GM19023 (cell line): Measurements from ENCODE around the gene AQP12B.

Source experiments
- ATAC-seq: cut with Tn5 transposase; IDR thresholded peaks from one replicate; pipeline ENCODE4 v1.9.1; 2021; ENCODE audit warnings: mild to moderate bottlenecking, moderate library complexity; ENCODE audit not compliant: unreplicated experiment

AQP12B gene

DNA sequence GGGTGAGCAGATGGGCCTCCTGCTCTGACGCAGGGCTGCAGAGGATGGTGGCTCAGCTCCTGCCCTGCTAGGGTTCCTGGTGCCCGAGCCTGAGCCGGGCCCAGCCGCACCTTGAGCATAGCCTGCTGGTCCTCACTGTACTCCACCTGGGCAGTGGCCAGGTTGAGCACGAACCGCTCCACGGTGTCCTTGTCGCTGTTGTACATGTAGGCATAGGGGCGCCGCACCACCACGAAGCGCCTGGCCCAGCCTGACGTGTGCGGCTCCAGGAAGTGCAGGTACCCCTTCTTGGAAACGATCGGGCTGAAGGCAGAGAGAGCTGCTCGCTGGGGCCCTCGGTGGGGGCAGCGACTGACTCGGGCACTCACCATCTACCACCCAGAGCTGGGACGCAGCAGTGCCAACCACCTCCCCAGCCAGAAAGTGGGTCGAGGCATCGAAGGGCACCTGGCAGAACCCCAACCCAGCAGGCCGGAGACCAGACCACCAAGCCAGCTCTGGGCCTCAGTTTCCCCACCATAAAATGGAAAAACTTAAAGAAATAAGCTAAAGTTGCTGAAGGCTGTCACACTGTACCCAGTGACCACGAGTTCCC lies 36.3 kb upstream of the AQP12B start:
- ATAC-seq: no peak

GRCh38 chr2:240717681-240718581 lies 35.2 kb upstream of the AQP12B start:
- no peak for ATAC-seq

DNA sequence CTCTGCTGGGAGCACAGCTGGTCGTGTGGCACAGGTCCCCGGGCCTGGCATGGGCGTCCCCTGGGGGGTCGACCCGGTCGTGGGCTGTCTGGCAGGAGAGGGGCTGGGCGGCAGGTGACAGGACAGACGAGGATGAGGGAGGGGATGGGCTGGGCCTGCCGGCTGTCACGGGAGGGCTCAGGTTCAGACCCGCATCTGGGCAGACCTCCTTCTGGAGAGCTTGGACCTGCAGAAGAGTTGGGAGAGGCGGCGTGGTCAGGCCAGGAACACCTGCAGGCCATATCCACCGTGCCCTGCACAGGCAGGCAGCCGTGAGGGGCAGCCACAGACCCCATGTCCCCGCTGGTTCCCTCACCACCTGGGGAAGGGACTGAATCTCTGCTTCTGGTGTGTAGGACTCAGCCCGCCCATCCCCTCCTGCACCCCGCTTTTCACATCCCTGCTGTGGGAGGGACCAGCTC lies 34.5 kb upstream of the AQP12B start:
- no peak for ATAC-seq

- ATAC-seq: no peak
These were observed 33.6 kb upstream of the AQP12B start for GRCh38 chr2:240716130-240716798.

DNA sequence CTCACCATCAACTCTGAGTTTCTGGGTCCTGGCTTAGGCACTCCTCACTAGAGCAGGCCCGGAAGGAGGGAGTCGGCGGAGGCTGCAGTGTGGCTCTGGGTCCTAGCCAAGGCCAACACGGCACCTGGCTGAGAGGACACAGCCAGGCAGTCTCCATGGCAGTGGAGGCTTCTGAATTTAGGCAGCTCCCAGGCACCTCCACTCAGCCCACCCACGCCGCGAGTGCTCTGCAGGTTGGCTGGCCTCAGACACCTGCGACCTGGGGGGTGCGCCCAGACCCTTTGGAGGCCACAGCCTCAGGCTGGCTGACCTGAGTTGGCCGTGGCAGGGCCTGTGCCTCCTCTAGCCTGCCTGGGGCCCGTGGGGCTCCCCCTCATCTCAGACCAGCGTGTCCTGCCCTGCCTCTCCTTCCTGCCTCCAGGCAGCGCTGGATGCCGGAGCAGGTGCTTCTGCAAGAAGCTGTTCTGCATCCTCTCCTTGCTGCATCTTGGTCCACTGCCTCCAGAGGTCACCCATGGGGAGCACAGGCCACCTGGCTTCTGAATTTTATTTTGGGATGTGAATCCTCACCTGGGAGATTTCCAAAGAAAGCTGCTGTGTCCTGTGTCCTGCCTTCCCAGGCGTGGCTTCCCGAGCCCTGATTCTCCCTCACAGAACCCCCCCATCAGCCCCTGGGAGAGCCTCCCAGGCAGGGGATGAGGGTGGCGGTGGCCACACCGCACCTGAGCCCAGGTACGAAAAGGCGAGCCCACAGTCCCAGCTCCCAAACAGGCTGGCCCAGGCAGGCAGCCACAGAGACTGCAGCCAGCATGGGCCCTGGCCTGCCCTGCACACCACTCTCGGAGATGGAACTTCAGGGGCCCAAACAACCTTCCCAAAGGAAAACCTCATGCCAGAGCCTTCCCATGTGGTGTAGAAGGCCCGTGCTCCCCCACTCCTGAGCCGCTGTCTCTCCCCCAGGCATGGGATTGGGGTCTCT lies 32.4 kb upstream of the AQP12B start:
- no peak for ATAC-seq

DNA sequence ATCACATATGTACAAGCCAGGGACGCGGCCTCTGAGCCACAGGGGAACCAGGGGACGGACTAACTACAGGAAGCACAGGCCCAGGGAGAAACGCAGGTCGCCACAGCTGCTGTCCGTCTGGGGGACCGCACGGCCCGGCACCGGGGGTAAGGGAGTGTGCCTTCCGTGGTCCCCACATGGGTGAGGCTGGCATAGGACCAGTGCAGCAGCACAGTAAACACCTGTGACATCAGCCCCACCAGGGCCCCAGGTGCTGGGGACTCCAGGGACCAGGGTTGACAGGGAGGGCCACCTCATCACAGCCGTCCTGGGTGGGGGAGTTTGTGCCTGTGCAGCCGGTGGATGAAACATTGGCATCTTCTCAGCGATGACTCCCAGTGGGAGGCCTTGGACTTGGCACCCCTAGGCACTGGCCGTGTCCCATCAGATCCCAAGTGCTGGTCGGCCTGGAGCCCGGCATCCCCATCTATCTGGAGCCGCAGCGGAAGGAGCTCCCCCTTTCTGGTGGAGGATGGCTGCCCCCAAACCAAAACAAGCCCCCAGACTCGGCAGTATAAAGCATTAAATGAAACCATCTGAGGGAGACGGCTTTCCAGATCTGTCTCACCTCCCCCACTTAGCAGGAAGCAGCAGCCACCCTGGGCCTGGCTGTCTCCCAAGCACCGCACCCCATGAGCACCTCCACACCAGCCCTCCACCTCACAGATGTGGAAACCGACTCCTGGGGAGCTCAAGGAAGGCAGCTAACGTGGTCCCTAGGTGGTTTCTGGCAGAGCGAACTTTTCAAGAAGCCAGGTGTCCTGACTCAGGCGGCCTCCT lies 31.5 kb upstream of the AQP12B start:
- ATAC-seq: no peak

GRCh38 chr2:240713071-240713927 lies 30.6 kb upstream of the AQP12B start:
- ATAC-seq: no peak

DNA sequence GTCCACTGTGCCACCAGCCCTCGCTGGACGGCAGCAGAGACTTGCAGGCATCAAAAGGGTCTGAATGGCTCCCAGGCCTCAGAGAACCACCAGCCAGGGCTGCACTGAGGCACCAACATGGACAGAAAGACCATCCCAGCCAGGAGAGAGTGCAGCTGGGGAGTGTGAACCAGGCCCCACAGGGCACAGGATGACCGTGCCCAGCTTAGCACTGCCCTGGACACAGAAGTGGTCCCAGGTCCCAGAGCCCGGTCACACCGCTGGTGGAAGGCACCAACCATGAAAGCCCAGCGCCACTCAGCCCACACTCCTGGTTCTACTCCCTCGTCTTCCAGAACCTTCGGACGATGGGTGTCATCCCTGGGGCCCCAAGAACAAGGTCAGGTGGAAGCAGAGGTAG lies 29.4 kb upstream of the AQP12B start:
- no peak for ATAC-seq

- no peak for ATAC-seq
These were observed 29.0 kb upstream of the AQP12B start for GRCh38 chr2:240711701-240712100.

DNA sequence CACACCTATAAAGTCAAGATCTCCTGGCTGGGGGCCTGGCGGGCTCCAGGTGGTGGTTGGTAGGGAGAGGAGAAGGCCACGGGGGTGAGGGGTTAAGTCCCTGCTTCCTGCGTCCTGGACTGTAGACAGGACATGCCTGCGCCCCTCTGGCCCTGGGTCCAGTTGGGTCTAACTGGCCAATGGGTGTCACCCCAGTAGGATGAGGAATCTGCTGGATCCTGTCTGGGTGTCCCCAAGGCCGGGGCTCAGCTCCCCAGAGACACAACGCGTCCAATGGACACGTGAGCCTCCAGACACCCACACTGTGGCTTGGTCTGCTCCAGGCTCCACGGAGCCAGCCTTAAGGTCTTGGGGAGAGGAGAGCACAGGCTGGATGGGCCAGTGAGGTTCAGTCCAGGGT lies 28.6 kb upstream of the AQP12B start:
- no peak for ATAC-seq

DNA sequence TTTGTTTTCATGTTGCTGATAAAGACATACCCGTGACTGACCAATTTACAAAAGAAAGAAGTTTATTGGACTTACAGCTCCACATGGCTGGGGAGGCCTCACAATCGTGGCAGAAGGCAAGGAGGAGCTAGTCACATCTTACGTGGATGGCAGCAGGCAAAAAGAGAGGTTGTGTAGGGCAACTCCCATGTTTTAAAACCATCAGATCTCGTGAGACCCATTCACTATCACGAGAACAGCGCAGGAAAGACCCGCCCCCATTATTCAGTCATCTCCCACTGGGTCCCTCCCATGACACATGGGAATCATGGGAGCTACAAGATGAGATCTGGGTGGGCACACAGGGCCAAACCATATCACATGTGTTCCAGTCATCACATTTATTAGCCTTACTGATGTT lies 25.8 kb upstream of the AQP12B start:
- ATAC-seq: no peak

- no peak for ATAC-seq
These were observed 25.1 kb upstream of the AQP12B start for GRCh38 chr2:240707821-240708220.

- no peak for ATAC-seq
These were observed 24.5 kb upstream of the AQP12B start for GRCh38 chr2:240707043-240707756.

DNA sequence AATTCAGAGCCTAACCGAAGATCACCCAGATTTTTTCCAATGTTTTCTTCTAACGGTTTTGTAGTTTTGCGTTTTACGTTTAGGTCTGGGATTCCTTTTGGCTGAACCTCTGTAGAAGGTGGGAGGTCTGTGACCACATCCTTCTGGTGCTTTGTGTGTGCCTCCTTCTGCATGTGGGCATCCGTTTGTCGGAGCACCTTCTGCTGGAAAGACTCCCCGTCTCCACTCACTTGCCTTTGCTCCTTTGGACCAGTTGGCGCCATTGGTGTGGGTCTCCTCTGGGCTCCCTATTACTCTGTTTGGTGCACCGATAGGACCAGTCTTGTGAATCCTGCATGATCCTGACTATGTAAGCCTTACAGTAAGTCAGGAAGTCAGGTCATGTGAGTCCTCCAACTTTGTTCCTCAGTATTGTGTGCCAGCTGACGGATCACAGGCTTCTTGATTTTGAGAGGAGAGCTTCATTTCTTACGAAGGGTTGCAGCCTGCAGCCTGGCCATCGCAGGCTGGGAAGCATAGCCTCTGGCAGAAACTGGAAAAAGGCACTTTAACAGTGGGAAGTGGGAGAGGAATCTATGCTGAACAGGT lies 22.6 kb upstream of the AQP12B start:
- ATAC-seq: no peak

DNA sequence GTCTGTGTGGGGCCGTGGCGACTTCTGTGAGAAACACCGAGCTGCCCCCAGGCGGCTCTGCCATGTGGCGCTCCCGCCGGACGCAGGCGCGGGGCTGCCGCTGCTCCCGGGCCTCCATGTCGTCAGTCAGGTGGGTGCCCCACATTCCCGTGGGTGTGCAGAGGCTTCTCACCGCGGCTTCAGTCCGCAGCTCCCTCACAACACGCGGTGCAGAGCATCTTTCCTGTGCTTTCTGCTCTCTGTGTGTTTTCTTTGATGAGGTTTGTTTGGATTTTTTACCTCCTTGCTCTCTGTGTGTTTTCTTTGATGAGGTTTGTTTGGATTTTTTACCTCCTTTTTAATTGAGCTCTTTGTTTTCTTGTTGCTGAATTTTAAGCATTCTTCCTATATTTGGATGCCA lies 22.0 kb upstream of the AQP12B start:
- ATAC-seq: no peak

DNA sequence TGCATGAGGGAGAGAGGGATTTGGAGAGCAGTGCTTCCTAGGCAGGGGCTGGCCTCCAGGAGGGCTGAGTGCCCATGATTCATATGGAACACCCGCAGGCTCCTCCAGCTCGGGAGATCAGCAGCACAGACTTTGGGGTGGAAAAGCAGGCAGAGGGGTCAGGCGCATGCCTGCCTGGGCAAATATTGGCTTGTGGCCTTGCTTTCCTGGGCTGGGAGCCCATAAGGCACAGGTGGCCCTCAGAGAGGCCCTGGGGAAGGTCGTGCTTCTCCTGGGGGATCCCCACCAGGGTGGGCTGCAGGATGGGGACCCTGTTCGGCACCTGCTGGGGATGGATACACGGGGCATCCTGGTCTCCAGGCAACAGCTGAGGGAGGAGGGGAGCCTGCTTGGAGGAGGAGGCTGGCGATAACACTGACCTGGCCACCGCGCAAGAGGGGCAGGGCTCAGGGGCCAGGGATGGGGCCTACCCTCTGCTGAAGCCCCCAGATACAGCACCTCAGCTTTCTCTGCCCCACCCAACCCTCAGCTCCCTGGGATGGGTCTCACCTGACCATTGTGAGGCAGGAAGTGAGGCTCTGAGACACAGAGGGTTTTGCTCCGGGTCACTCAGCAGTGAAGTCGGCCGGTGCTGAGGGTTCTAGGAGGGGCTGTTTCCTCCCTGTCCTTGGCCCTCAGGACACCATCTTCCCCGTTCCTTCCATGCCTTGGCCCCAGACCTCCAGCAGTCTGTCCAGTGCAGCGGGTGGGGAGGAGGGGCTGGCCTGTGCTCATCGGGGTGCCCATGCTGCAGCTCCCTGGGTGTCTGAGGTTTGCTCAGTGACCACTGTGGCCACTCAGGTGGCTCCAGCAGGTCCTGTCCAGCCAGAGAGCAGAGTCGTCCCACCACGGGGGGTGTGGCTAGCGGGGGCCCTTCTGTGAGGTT lies 21.0 kb upstream of the AQP12B start:
- ATAC-seq: no peak

- no peak for ATAC-seq
These were observed 19.9 kb upstream of the AQP12B start for GRCh38 chr2:240702640-240703011.
